Sigmoid colon (tissue), 4 donors: ENCODE measurements around the gene CLINT1.

ENCODE experiments used
- EP300 ChIP-seq, 4 donors: sonication (generic); formaldehyde crosslinking; IDR thresholded peaks; one replicate each; pipeline ENCODE4 v1.6.1; 2017; ENCODE audit warnings: antibody characterized with exemption in 4 of 4
- POLR2A ChIP-seq, 2 donors: fragments of 450-650 bp; IDR thresholded peaks; one replicate each; pipeline ENCODE4 v1.6.1; 2016; ENCODE audit warnings: antibody characterized with exemption in 2 of 2, mild to moderate bottlenecking in 2 of 2, moderate library complexity in 2 of 2
- POLR2AphosphoS5 ChIP-seq, 4 donors: sonication (generic); formaldehyde crosslinking; IDR thresholded peaks; one replicate each; pipeline ENCODE4 v1.6.1; 2017; ENCODE audit warnings: antibody characterized with exemption in 4 of 4
- TF ChIP-seq, protein P1 (sequence below), 4 experiments: fragments of 450-650 bp in 3 of 4; fragments of 200-600 bp in 1 of 4; IDR thresholded peaks; one replicate each; pipeline ENCODE4 v1.5.1; 2016 to 2019; ENCODE audit warnings: antibody characterized with exemption in 4 of 4, mild to moderate bottlenecking in 3 of 4, moderate library complexity in 2 of 4

GRCh38 chr5:157902449-157903116 lies 43.6 kb upstream of the CLINT1 start:
- TF ChIP-seq, protein P1, sequence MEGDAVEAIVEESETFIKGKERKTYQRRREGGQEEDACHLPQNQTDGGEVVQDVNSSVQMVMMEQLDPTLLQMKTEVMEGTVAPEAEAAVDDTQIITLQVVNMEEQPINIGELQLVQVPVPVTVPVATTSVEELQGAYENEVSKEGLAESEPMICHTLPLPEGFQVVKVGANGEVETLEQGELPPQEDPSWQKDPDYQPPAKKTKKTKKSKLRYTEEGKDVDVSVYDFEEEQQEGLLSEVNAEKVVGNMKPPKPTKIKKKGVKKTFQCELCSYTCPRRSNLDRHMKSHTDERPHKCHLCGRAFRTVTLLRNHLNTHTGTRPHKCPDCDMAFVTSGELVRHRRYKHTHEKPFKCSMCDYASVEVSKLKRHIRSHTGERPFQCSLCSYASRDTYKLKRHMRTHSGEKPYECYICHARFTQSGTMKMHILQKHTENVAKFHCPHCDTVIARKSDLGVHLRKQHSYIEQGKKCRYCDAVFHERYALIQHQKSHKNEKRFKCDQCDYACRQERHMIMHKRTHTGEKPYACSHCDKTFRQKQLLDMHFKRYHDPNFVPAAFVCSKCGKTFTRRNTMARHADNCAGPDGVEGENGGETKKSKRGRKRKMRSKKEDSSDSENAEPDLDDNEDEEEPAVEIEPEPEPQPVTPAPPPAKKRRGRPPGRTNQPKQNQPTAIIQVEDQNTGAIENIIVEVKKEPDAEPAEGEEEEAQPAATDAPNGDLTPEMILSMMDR (IDR thresholded peaks at IDR 0.05): no peak
- TF ChIP-seq POLR2AphosphoS5 (IDR thresholded peaks at IDR 0.05) (no peak), POLR2A (IDR thresholded peaks at IDR 0.05) (no peak), EP300 (IDR thresholded peaks at IDR 0.05) (no peak)
